Urothelium cell line (cell line): ENCODE data around the gene DBF4.
A peak's percentile ranks its signal among the peaks of the same experiment; 100 is the strongest.
"Not testable (repeated sequence)": the region's sequence is repeated elsewhere in the genome, so short reads cannot be mapped to it uniquely, and the experiment has no call there.

Experiments
- DNase-seq: peaks from one replicate; pipeline ENCODE4 v3.0.0; 2011; ENCODE audit warnings: low spot score, mixed read lengths
- FAIRE-seq: peaks from 2 replicates; lab custom pipeline; 2011; peaks lifted over from hg19 to GRCh38; lab: Jason Lieb, UNC

The DBF4 gene, protein sequence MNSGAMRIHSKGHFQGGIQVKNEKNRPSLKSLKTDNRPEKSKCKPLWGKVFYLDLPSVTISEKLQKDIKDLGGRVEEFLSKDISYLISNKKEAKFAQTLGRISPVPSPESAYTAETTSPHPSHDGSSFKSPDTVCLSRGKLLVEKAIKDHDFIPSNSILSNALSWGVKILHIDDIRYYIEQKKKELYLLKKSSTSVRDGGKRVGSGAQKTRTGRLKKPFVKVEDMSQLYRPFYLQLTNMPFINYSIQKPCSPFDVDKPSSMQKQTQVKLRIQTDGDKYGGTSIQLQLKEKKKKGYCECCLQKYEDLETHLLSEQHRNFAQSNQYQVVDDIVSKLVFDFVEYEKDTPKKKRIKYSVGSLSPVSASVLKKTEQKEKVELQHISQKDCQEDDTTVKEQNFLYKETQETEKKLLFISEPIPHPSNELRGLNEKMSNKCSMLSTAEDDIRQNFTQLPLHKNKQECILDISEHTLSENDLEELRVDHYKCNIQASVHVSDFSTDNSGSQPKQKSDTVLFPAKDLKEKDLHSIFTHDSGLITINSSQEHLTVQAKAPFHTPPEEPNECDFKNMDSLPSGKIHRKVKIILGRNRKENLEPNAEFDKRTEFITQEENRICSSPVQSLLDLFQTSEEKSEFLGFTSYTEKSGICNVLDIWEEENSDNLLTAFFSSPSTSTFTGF

DNA sequence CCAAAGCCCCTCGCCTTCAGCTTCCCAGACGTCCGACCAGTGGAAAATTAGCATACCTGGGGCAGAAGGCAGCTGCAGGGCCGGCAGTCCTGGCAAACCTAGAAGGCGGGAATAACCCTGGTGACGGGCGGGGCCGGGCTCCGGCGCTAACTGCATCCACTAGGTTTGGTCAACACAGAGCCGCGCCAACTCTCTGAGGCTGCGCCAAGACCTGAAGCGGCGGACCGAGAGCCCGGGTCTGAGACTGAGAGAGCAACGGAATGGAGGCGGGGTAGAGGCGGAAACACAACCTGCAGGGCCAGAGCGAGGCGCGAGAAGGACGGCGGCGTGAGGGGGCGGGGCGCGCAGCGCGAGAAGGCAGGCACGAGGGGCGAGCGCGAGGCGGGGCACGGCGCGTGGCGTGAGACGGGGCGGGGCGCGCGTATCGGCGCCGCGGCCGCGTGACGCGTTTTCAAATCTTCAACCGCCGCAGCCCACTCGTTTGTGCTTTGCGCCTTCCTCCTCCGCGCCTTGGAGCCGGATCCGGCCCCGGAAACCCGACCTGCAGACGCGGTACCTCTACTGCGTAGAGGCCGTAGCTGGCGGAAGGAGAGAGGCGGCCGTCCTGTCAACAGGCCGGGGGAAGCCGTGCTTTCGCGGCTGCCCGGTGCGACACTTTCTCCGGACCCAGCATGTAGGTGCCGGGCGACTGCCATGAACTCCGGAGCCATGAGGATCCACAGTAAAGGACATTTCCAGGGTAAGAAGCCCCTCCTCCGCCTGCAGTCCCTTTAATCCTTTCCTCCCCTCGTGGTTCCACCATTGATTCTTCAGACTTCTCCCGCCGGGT is at the start of gene DBF4, which contains the start of gene SLC25A40:
Gene DBF4, plus strand, starts transcription at position 454 of the 829 bp plus-strand sequence. Its CDS starts 240 bp downstream, at position 694.
Gene SLC25A40, minus strand, starts transcription at position 321 of the 829 bp plus-strand sequence. CDS start 17,633 bp downstream, outside the sequence.
- DNase-seq (peak; percentile 99), FAIRE-seq (peak; percentile 99)

DNA sequence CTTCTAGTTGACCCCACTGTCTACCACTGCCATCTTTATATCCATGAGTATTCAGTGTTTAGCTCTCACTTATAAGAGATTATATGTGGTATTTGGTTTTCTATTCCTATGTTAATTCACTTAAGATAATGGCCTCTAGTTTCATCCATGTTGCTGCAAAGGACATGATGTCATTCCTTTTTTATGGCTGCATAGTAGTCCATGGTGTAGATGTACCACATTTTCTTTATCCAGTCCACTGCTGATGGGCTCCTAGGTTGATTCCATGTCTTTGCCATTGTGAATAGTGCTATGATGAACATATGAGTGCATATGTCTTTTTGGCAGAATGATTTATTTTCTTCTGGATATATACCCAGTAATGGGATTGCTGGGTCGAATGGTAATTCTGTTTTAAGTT is 47.9 kb upstream of the DBF4 start:
- DNase-seq, result not testable (repeated sequence)
- FAIRE-seq, result peak; percentile 90

DNA sequence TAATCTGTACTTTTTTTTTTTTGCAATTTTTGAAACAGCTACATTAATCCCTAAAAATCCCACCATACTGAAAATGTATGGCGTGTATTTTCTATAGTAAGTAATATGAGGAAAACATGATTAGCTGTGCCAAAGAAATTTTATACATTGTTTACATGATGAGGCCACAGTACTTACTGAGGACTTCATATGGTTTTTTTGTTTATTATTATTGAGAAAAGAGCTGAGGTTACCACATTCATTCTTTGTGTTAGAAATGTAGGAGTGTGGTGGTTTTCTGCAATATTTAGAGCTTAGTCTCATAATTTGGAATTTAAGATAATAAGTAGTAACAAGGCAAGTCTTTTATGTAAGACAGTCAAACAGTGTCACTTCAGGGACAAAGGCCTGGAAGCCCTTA is 45.2 kb upstream of the DBF4 start:
- DNase-seq (no peak), FAIRE-seq (no peak)

DNA sequence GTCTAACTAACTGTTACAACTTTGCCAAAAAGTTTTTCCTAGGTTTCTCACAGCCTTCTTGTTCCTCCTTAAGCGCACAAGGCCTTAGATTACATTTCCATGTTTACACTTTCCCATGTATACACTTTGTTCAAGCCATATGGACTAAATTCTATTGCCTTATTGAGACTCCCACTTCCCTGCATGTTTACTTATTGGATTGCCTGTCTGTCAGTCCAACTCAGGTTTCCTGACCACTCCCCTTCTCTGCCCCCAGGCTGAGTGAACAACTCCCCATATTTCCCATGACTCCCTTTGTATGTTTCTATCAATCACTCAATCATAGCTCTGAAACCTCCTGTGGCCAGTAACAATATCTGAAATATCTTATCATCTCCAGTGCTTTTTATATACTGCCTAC is 43.2 kb upstream of the DBF4 start:
- DNase-seq, result no peak
- no peak for FAIRE-seq

DNA sequence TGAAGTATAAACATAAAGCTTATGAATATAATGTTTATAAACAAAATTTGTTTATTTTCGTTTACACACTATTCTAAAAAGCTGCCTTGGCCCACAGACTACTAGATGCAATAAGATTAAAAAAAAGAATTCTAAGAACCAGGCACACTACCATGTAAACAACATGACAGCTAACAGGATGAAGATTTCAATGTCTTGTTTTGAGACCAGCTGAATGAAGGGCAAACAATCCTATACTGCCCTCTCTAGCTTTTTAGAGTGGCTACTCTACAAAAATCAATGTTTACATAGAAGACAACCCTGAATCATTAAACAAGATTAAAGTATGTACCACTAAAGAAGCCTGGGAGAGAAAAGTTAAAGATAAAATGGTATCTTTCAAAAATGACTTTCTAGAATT is 38.7 kb upstream of the DBF4 start:
- FAIRE-seq (no peak), DNase-seq (no peak)

DNA sequence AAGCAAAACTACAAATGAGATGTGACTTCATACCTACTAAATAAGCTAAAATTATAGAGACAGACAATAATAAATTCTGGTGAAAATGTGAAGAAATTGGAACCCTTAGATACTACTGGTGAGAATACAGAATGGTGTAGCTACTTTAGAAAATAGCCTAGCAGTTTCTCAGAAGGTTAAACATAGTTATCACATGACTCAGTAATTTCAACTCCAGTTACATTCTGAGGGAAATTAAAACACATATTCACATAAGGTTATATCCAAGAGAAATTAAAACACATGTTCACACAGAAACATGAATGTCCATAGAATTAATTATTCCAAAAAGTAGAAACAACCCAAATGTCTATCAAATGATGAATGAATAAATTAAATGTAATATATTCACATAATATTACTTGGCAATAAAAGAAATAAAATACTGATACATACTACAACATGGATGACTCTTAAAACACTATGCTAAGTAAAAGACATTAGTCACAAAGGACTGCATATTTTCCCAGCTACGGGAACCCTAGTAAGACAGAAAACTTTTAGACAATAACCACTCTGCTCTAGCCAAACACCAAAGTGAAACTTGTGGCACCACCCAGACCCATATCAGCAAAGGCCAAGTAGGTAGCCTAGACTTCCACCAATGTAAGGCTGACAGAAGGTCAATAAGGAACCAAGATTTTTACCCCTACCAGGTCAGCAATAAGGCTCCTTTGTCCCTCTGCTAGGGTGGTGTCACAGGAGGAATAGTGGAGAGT is 25.3 kb upstream of the DBF4 start:
- no peak for DNase-seq
- no peak for FAIRE-seq

DNA sequence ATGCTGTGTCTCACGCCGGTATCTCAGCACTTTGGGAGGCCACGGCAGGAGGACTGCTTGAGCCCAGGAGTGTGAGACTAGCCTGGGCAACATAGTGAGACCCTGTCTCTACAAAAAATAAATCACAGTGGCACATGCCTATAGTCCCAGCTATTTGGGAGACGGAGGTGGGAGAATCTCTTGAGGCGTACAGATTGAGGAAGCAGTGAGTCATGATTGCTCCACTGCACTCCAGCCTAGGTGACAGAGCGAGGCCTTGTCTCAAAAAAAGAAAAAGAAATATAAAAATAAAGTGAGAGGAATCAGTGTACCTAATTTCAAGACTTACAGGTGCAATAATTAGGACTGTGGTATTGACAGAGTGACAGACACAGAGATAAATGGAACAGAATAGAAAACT is 24.0 kb upstream of the DBF4 start:
- DNase-seq (no peak), FAIRE-seq (no peak)

DNA sequence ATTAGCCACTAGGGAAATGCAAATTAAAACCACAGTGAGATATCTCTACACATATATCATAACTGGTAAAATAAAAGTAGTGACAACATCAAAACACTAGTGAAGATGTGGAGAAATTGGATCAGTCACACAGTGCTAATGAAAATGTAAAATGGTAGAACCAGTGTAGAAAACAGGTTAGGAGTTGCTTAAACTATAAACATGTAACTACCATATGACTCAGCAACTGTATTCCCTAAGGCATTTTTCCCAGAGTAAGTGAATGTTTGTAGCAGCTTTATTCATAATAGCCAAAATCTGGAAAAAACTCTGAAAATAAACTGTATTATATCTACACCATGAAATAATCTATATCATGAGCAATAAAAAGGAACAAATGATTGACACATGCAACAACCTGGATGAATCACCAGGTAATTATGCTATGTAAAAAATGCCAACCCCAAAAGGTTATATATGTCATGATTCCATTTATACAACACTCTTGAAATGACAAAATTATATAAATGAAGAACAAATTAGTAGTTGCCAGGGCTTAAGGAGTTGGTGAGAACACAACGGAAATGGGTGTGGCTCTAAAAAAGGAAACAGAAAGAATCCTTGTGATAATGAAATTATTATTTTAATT is 22.9 kb upstream of the DBF4 start:
- DNase-seq (no peak), FAIRE-seq (no peak)

DNA sequence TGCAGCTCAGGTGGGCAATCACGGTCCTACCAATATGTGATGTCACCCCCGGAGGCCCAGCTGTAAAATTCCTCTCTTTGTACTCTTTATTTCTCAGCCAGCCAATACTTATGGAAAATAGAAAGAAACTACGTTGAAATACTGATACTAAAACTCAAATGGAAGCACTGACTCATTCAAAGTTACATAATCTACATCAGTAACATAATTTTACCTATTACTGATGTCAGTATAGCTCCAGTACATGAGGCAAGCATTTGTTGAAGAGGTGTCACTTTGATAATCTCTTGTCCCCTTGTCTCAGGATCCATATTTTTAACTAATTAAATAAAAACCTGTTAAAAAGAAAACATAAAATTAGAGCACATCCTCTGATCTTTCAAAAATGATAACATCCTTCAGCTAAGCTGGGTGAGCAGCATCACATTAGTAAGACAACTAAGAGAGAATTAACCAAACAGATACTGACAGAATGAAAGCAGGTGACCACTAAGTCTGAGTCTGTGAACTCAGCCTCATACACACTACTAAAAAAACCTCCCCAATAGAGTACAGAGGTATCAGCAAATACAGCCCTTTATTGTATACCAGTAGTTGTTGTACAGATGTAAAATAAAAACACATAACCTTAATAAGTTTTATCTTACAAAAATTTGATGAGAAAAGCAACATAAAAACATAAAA is 17.7 kb upstream of the DBF4 start:
- no peak for FAIRE-seq
- no peak for DNase-seq

DNA sequence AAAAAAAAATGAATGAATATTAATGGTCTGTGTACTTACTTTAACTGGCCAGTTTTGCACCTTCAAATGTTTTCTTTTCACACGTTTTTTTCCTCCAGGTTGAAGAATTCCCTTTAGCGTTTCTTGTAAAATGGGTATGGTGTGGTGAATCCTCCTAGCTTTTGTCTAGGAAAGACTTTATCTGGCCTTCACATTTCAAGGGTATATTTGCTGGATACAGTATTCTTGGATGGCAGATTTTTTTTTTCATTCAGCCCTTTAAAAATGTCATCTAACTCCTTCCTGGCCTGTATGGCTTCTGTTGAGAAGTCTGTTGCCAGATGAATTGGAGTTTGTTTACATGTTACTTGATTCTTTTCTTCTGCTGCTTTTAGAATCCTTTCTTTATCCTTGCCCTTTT is 10.2 kb upstream of the DBF4 start:
- DNase-seq (no peak), FAIRE-seq (no peak)

DNA sequence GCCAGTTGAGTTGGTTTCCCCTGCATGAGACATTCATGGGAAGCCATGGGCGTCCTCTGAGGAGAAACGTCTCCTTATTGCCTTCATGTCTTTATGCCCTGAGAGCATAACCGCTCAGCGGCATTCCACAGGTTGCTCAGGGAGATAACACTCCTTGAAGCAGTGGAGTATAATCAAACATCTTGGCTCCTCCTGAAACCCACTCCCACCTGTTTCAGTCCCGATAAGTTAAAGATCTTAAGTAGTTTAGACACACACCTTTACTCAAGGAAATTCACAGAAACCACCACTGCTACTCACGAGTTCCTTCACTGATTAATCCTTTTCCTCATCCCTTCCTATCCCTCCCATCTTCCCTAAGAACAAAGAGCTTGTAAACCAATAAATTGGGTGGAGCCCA is 9.8 kb upstream of the DBF4 start:
- DNase-seq, FAIRE-seq: not testable (repeated sequence)

DNA sequence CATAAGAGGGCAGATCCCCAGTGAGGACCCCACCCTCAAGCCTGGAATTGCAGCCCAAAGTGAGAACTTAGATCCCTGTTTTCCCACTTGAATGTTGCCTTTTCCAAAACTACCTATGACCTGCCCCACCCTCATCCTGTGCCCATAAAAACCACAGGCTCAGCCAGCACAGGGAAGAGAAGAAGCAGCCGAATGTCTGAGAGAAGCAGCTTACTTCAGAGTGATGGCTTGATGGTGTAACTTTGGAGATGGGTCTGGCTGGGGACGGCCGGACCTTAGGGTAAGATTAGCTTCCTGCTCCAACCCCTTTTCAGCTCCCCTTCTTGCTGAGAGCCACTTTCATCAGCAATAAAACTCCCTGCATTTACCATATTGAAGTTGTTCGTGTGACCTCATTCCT is 5.8 kb upstream of the DBF4 start:
- DNase-seq (no peak), FAIRE-seq (no peak)

DNA sequence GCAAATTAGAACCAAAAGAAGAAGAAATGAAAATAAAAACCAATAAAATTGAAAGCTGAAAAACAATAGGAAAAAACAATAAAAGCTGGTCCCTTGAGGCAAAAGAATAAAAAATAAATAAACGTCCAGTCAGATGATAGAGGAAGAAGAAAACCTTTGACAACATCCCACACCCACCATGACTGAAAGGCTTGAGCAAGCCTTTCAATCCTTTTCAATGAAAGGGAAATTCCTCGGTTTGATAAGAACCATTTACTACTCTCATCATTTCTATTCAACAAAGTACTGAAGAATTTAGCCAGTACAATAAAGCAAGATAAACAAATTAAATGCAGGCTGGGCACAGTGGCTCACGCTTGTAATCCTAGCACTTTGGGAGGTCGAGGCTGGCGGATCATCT is 3.9 kb upstream of the DBF4 start:
- FAIRE-seq, result no peak
- no peak for DNase-seq

DNA sequence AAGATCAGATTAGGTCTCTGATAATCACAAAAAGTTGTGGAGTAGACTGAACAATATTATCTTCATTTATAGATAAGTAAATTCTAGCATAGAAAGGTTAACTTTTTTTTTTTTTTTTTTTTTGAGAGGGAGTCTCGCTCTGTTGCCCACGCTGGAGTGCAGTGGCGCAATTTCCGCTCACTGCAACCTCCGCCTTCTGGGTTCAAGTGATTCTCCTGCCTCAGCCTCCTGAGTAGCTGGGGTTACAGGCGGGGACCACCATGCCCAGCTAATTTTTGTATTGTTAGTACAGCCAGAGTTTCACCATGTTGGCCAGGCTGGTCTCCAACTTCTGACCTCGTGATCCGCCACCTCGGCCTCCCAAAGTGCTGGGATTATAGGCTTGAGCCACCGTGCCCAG is 3.0 kb upstream of the DBF4 start:
- not testable (repeated sequence) for FAIRE-seq, DNase-seq

DNA sequence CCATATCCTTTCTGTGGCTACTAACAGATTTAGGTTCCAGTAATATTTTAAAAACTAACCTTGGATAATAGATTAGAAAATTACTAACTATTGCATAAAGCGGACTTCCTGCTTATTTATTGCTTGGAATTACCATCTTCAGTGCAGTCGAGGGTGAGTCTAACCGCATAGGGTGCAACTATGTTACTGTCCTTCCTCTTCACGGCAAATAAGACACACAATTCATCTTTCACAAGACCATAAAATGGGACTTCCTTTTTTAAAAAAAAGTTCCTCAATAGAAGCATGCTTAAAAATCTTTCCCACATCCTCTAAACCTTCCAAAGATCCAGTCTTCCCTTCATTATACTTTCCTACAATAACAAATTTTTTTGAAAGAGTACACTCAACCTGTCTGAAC is 2.2 kb upstream of the DBF4 start:
- FAIRE-seq (no peak), DNase-seq (no peak)

DNA sequence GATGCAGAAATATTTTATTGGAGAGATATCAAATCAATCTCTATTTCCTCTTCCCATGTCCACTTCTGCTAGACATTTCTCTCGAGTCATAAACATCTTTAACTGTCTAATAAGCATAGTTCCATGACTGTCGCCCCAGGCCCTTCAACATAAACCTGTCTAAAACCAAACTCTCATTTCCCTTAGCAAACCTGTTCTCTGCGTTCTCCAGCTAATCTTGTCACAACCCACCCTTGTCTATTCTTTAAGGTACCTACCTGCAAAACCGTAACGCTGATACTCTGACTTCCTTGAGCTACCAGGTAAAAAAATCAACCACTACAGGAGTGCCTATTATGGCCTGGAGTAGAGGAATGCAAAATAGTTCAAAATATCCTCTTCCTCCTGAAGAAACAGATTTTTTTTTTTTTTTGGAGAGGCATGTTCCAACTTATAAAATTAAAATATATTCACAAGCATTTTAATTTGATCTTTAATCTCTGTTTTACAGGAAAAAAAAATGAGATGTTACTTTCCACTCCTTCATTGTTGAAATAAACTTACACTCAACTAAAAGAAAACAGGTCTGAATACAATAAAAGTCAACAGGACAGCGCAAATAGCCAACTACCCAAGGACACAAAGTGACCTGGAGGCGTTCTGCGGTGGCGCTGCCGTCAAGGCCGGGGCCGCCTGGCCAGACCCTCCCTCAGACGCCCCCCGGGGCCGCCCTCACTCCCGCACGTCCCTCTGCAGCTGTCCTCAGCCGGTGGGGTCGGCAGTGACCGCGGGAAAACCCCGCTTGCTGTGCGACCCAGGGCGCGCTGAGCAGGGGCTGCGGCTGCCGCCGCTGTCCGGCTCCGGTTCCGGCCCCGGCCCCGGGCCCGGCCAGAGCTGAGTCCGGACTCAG is 898 bp upstream of the DBF4 start:
- DNase-seq, result no peak
- peak; percentile 20 for FAIRE-seq

DNA sequence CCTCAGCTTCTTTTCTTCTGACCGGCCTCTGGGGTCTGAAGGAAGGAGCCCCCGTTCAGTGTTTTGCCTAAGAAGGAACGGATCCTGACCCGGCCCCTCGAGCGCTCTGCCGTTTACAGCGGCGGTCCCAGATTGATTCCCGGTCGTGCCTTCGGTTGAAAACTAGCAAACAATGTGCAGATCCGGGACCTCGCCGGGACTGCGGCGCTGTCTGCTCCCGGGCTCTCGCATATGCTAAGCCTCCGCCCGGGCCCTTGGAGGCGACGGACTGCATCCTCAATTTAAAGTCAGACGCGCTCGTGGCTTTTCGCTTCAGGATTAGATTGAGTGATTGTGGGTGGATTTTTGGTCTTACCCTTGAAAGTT is 559 bp downstream of the DBF4 start:
- DNase-seq (peak; percentile 77), FAIRE-seq (no peak)

DNA sequence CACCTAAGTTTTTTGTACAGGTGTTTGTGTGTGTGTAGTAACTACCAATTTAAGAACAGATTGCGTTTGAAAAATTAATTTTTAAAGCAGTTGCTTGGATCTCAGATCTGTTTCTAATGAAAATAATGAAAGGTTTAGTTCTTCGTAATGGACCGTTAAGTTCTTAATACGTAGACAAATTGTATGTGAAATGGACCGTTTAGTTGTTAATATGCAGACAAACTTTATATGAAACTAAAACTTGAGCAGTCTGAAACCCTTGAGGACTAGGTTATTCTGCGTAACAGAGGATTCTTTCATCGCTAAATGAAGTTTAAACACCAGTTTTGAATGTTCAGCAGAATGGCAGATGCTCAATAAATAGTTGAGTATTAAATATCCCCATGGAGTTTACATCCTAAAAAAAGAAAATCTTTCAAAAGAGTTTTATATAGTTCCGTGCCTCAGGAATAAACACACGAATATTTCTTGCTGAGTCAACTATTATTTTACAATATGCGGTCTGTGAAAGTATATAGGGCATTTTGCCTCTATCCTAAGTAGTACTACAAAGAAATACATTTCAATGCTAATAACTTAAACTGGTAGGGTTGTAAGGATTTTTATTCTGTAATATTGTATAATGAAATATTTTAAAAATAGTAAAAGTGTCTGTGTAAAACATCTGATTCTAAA is 1.2 kb downstream of the DBF4 start:
- FAIRE-seq (no peak), DNase-seq (no peak)
